Right atrium auricular region (tissue), 2 donors: Measurements from ENCODE around the gene SCUBE2. TPM values are rescaled to one million over a fixed set of nuclear protein-coding genes. Genes with fewer than 3 reads are reported as not detected.

Experiments
- DNase-seq: peaks from one replicate; pipeline ENCODE4 v3.0.0-alpha.2; 2019; ENCODE audit warnings: low spot score
- H3K27ac ChIP-seq, 2 donors: fragments of 200-600 bp; sonication (generic); 1 replicate in 1 of 2; 2 replicates in 1 of 2; pipeline ENCODE4 v1.5.1; 2016 to 2019
- H3K27me3 ChIP-seq, 2 donors: fragments of 200-600 bp; sonication (generic); one replicate each; pipeline versions ENCODE4 v1.5.1 to v1.6.0; 2017 to 2019
- H3K36me3 ChIP-seq: fragments of 200-600 bp; sonication (generic); one replicate; pipeline ENCODE4 v1.5.1; 2016
- H3K4me1 ChIP-seq, 2 donors: fragments of 200-600 bp; sonication (generic); one replicate each; pipeline versions ENCODE4 v1.5.1 to v1.6.0; 2017 to 2019
- H3K4me3 ChIP-seq, 2 donors: fragments of 200-600 bp; sonication (generic); 1 replicate in 1 of 2; 2 replicates in 1 of 2; pipeline ENCODE4 v1.5.1; 2017 to 2019; ENCODE audit warnings: mild to moderate bottlenecking in 1 of 2, moderate library complexity in 1 of 2
- H3K9me3 ChIP-seq, 2 donors: fragments of 200-600 bp; sonication (generic); one replicate each; pipeline ENCODE4 v1.5.1; 2019
- total RNA-seq, 2 donors: library from RNA; depleted of rRNA; stranded (reverse); fragments of >200 nt; gene quantifications; one replicate each; pipeline ENCODE4 v1.1.0, GENCODE V29; 2016
- TF ChIP-seq, protein P1 (sequence below), 2 donors: fragments of 200-600 bp; sonication (generic); IDR thresholded peaks; one replicate each; pipeline ENCODE4 v1.5.1; 2019; ENCODE audit warnings: antibody characterized with exemption in 2 of 2

The SCUBE2 gene
- total RNA-seq, 2 donors from 2014 or later, result 0.63 to 1.6 TPM

DNA sequence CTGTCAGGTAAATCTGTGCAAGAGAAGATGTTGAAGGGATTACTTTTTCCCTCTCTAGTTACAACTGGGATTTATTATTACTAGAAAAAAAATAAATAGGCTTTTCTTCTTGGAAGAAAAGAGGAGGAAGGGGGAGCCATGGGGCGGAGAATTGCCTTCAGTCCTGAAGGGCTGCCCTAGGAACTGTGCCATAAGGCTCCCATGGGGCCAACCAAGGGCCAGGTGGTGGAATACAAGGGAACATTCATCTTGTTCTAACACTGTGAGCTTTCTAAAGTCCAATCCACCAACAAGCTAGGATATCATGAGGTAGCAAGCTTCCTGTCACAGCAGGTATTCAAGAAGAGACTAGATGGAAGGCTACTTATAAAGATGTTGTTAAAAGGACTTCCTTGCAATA is 62.8 kb downstream of the SCUBE2 start:
- H3K27ac ChIP-seq, result no peak overlapping the region
- no peaks in the 10 kb centered on the region for H3K4me1 ChIP-seq
- H3K36me3 ChIP-seq, result no peaks in the 10 kb centered on the region
- TF ChIP-seq, protein P1, sequence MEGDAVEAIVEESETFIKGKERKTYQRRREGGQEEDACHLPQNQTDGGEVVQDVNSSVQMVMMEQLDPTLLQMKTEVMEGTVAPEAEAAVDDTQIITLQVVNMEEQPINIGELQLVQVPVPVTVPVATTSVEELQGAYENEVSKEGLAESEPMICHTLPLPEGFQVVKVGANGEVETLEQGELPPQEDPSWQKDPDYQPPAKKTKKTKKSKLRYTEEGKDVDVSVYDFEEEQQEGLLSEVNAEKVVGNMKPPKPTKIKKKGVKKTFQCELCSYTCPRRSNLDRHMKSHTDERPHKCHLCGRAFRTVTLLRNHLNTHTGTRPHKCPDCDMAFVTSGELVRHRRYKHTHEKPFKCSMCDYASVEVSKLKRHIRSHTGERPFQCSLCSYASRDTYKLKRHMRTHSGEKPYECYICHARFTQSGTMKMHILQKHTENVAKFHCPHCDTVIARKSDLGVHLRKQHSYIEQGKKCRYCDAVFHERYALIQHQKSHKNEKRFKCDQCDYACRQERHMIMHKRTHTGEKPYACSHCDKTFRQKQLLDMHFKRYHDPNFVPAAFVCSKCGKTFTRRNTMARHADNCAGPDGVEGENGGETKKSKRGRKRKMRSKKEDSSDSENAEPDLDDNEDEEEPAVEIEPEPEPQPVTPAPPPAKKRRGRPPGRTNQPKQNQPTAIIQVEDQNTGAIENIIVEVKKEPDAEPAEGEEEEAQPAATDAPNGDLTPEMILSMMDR (IDR thresholded peaks at IDR 0.05), result no peak
- no peak for DNase-seq
- no peaks in the 10 kb centered on the region for H3K9me3 ChIP-seq
- H3K4me3 ChIP-seq, result no peak overlapping the region
- no peaks in the 10 kb centered on the region for H3K27me3 ChIP-seq

DNA sequence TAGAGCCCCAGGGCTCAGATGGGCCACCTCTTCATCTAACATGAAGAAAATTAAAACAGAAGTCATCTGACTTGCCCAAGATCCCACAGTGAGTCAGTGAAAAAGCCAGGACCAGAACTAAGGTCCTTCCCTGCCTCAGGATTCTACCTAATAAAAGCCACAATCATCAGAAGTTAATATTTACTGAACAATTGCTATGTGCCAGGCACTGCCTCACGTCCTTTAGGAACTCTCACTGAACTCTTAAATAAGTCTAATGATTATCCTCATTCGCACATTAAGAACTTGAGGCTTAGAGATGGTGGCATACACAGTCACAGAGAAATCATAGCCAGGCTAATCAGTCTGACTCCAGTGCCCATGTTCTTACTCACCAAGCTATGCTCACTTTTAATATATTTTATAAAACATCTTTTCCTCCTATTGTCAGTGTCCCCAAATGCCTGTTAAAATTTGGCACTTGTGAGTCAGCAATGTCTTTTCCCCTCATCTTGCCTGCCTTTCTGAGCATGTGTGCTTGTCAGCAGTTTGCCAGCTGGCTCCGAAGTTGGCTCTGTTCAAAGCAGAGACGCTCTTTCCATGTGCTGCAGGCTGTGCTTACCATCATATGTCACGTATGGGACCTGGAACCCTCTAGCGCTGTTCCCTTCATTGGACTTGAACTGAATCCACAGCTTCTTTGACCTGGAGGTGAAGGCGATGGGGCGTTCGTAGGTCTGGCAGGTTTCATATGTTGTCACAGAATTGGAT is 66.1 kb downstream of the SCUBE2 start:
- no peak for DNase-seq
- TF ChIP-seq, protein P1 (IDR thresholded peaks at IDR 0.05), result no peak
- Histone ChIP-seq H3K4me3 (no peak overlapping the region), H3K9me3 (no peaks in the 10 kb centered on the region), H3K27ac (no peak overlapping the region), H3K36me3 (no peaks in the 10 kb centered on the region), H3K4me1 (no peaks in the 10 kb centered on the region), H3K27me3 (no peaks in the 10 kb centered on the region)

DNA sequence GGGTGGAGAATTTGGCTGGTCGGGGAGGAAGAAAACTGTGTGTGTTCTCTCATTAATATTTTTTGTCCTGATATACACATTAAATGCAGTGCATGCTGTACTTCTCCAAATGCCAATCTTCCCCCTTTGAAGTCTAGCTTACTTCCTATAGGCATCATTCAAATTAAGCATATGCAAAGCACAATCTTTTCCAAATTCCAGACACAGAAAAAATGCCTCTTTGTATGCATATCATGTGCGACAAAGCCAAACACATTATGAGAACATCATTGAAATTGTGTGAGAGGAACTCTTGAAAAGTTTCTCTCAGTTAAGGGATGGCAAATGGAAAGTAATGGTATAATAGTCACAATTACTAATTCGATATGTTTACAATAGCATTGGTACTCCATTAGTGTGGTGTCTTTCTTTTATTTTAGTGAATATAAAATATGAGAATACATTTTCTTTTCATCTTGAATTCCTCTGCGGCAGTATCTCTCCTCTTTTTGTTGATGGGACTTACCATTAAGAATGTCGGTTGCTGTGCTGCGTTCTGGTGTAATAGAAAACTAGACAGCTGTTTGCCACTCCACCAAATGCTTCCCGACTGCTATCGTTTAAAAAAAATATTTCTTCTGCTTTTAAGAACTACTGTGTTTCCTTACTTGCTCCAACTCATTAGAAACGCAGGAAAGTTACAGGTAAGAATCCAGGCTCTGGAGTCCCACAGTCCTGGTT is 68.3 kb downstream of the SCUBE2 start:
- DNase-seq, result no peak
- TF ChIP-seq, protein P1 (IDR thresholded peaks at IDR 0.05), result no peak
- no peaks in the 10 kb centered on the region for H3K4me1 ChIP-seq
- H3K9me3 ChIP-seq, result no peaks in the 10 kb centered on the region
- H3K36me3 ChIP-seq, result no peaks in the 10 kb centered on the region
- H3K4me3 ChIP-seq, result no peak overlapping the region
- H3K27ac ChIP-seq, result no peak overlapping the region
- no peaks in the 10 kb centered on the region for H3K27me3 ChIP-seq

DNA sequence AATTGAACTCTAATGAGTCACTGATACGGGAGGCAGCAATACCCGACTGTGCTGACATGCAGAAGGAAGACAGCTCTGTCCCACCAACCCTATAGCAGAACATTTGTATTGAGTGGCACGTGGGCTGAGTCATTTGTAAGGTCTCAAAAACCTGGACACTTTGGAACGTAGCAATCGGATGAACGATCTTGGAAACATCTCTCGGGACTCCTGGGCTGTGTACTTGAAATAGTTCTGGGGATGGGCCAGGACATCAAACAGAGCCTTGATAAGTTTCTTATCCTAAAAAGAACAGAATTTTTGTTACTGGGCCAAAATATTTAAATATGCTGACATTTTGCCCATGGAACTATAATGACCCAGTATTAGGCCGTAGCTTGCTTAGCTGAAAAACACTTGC is 70.5 kb downstream of the SCUBE2 start:
- H3K4me1 ChIP-seq, result peaks cover 0 to 11% of the 10 kb centered on the region in 2 donors
- DNase-seq, result no peak
- H3K36me3 ChIP-seq, result no peaks in the 10 kb centered on the region
- TF ChIP-seq, protein P1 (IDR thresholded peaks at IDR 0.05), result no peak
- H3K9me3 ChIP-seq, result no peaks in the 10 kb centered on the region
- H3K4me3 ChIP-seq, result no peak overlapping the region
- no peak overlapping the region for H3K27ac ChIP-seq
- H3K27me3 ChIP-seq, result no peaks in the 10 kb centered on the region

DNA sequence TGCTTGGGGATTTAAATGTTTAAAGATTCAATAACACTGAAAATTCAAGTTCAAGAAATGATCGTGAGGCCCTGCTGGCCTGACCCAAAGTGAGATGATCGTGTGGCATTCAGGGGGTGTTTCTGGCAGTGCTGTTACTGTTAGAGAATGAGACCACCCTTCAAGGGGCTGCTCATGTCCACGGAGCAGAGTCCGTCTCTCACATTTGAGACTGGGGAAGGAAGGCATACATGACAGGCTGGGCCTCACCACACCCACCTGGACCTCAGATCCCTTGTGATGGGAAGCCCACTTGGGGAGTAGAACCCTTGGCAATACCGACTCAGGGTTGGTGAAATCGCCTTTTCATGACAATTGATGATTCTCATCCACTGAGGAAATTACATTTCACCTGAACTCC is 71.5 kb downstream of the SCUBE2 start:
- H3K27ac ChIP-seq, result no peak overlapping the region
- no peak for DNase-seq
- no peaks in the 10 kb centered on the region for H3K27me3 ChIP-seq
- H3K36me3 ChIP-seq, result no peaks in the 10 kb centered on the region
- TF ChIP-seq, protein P1 (IDR thresholded peaks at IDR 0.05), result no peak
- no peaks in the 10 kb centered on the region for H3K9me3 ChIP-seq
- H3K4me3 ChIP-seq, result no peak overlapping the region
- peaks cover 0 to 11% of the 10 kb centered on the region in 2 donors for H3K4me1 ChIP-seq
